ENCODE results near the gene UMAD1.

- no peak for TF ChIP-seq ZNF70 (CRISPR knock-in tag; IDR thresholded peaks at IDR 0.05)
- no peak for TF ChIP-seq RARB (CRISPR knock-in tag; IDR thresholded peaks at IDR 0.05)
- TF ChIP-seq, protein P1, sequence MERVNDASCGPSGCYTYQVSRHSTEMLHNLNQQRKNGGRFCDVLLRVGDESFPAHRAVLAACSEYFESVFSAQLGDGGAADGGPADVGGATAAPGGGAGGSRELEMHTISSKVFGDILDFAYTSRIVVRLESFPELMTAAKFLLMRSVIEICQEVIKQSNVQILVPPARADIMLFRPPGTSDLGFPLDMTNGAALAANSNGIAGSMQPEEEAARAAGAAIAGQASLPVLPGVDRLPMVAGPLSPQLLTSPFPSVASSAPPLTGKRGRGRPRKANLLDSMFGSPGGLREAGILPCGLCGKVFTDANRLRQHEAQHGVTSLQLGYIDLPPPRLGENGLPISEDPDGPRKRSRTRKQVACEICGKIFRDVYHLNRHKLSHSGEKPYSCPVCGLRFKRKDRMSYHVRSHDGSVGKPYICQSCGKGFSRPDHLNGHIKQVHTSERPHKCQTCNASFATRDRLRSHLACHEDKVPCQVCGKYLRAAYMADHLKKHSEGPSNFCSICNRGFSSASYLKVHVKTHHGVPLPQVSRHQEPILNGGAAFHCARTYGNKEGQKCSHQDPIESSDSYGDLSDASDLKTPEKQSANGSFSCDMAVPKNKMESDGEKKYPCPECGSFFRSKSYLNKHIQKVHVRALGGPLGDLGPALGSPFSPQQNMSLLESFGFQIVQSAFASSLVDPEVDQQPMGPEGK (CRISPR knock-in tag; IDR thresholded peaks at IDR 0.05; ENCODE audit: borderline replicate concordance): no peak
- no peak for TF ChIP-seq TOX (CRISPR knock-in tag; IDR thresholded peaks at IDR 0.05; ENCODE audit: borderline replicate concordance)
- TF ChIP-seq ESRRG (CRISPR knock-in tag; IDR thresholded peaks at IDR 0.05): no peak
- TF ChIP-seq BACH2 (CRISPR knock-in tag; IDR thresholded peaks at IDR 0.05; ENCODE audit: borderline replicate concordance): no peak
Observed at GRCh38 chr7:7731732-7732131, 91.2 kb downstream of the UMAD1 start.

All from SK-N-SH treated with all-trans-retinoic acid at 6 μM for 48 hours (cell line).